Sigmoid colon (tissue), 7 donors: ENCODE data around the gene DCC. TPM values are rescaled to one million over a fixed set of nuclear protein-coding genes. Genes with fewer than 3 reads are reported as not detected.

Experiments used
- DNase-seq: peaks from one replicate; pipeline ENCODE4 v3.0.0-alpha.2; 2019
- H3K27ac ChIP-seq, 4 donors: fragments of 200-600 bp; sonication (generic); one replicate each; pipeline ENCODE4 v1.5.1; 2016 to 2019; ENCODE audit warnings: mild to moderate bottlenecking in 1 of 4
- H3K27me3 ChIP-seq, 3 donors: fragments of 200-600 bp; sonication (generic); one replicate each; pipeline ENCODE4 v1.5.1; 2019; ENCODE audit warnings: mild to moderate bottlenecking in 1 of 3
- H3K36me3 ChIP-seq, 4 donors: fragments of 200-600 bp; sonication (generic); one replicate each; pipeline ENCODE4 v1.5.1; 2016 to 2019
- H3K4me1 ChIP-seq, 4 donors: fragments of 200-600 bp; sonication (generic); one replicate each; pipeline ENCODE4 v1.5.1; 2017 to 2019
- H3K4me3 ChIP-seq, 4 donors: fragments of 200-600 bp; sonication (generic); one replicate each; pipeline ENCODE4 v1.5.1; 2017 to 2019; ENCODE audit warnings: mild to moderate bottlenecking in 2 of 4, moderate library complexity in 1 of 4
- H3K9me3 ChIP-seq, 4 donors: fragments of 200-600 bp in 3 of 4; sonication (generic) in 3 of 4; one replicate each; pipeline versions ENCODE4 v1.5.1 to v1.6.1; 2013 to 2019
- CTCF ChIP-seq, 4 experiments: fragments of 450-650 bp in 3 of 4; fragments of 200-600 bp in 1 of 4; IDR thresholded peaks; one replicate each; pipeline ENCODE4 v1.5.1; 2016 to 2019; ENCODE audit warnings: antibody characterized with exemption in 4 of 4, mild to moderate bottlenecking in 3 of 4, moderate library complexity in 2 of 4
- EP300 ChIP-seq, 4 donors: sonication (generic); formaldehyde crosslinking; IDR thresholded peaks; one replicate each; pipeline ENCODE4 v1.6.1; 2017; ENCODE audit warnings: antibody characterized with exemption in 4 of 4
- POLR2A ChIP-seq, 2 donors: fragments of 450-650 bp; IDR thresholded peaks; one replicate each; pipeline ENCODE4 v1.6.1; 2016; ENCODE audit warnings: antibody characterized with exemption in 2 of 2, mild to moderate bottlenecking in 2 of 2, moderate library complexity in 2 of 2
- POLR2AphosphoS5 ChIP-seq, 4 donors: sonication (generic); formaldehyde crosslinking; IDR thresholded peaks; one replicate each; pipeline ENCODE4 v1.6.1; 2017; ENCODE audit warnings: antibody characterized with exemption in 4 of 4
- WGBS, 2 donors: extraction: QIAGEN DNeasy Blood & Tissue Kit; methylation state at CpG; one replicate each; pipeline ENCODE4 v1.1.7; 2013; 5-methylcytosine and 5-hydroxymethylcytosine counted together
- intact Hi-C: fragments of 100-400 bp; cut with DNase I; formaldehyde crosslinking; loops from one replicate; pipeline ENCODE4 v1.15.1; 2023
- polyA plus RNA-seq, 3 donors: library from polyadenylated mRNA; stranded (reverse); fragments of 200-250 nt; gene quantifications; one replicate each; pipeline ENCODE4 v1.2.3, GENCODE V29; 2013
- total RNA-seq, 4 donors: library from RNA; depleted of rRNA; stranded (reverse); fragments of >200 nt; gene quantifications; one replicate each; pipeline ENCODE4 v1.1.0, GENCODE V29; 2016
- donor health status: healthy with polysubstance abuse.
- donor health status: Bipolar disorder and iron deficiency.
- donor health status: healthy.

Gene DCC
- total and polyA plus RNA-seq, 7 donors: 0.04 to 0.83 (median 0.36) TPM; not detected in 2

GRCh38 chr18:52370841-52371240 is 30.8 kb downstream of the DCC start:
- TF ChIP-seq POLR2A (IDR thresholded peaks at IDR 0.05) (no peak), EP300 (IDR thresholded peaks at IDR 0.05) (no peak), POLR2AphosphoS5 (IDR thresholded peaks at IDR 0.05) (no peak), CTCF (IDR thresholded peaks at IDR 0.05) (no peak)
- Histone ChIP-seq H3K27me3 (no peaks in the 10 kb centered on the region), H3K4me1 (no peaks in the 10 kb centered on the region), H3K4me3 (no peak overlapping the region), H3K36me3 (no peaks in the 10 kb centered on the region), H3K9me3 (no peaks in the 10 kb centered on the region), H3K27ac (no peak overlapping the region)
- intact Hi-C loops: no loop called here
- 93 to 94% methylated on average over 2 of the region's 2 CpGs for WGBS, 2 donors
- no peak for DNase-seq

GRCh38 chr18:52376104-52376503 is 36.1 kb downstream of the DCC start:
- Histone ChIP-seq H3K4me3 (no peak overlapping the region), H3K27me3 (no peaks in the 10 kb centered on the region), H3K4me1 (no peaks in the 10 kb centered on the region), H3K36me3 (no peaks in the 10 kb centered on the region), H3K27ac (no peak overlapping the region), H3K9me3 (no peaks in the 10 kb centered on the region)
- intact Hi-C loops: no loop called here
- DNase-seq: no peak
- TF ChIP-seq CTCF (IDR thresholded peaks at IDR 0.05) (no peak), EP300 (IDR thresholded peaks at IDR 0.05) (no peak), POLR2A (IDR thresholded peaks at IDR 0.05) (no peak), POLR2AphosphoS5 (IDR thresholded peaks at IDR 0.05) (no peak)
- 28 to 53% methylated on average over 1 of the region's 1 CpG for WGBS, 2 donors

- intact Hi-C loops: no loop called here
- H3K9me3 ChIP-seq: no peaks in the 10 kb centered on the region
- H3K36me3 ChIP-seq: no peaks in the 10 kb centered on the region
- no peaks in the 10 kb centered on the region for H3K27me3 ChIP-seq
- H3K4me1 ChIP-seq: no peaks in the 10 kb centered on the region
- no peak overlapping the region for H3K4me3 ChIP-seq
- TF ChIP-seq CTCF (IDR thresholded peaks at IDR 0.05) (no peak), EP300 (IDR thresholded peaks at IDR 0.05) (no peak), POLR2A (IDR thresholded peaks at IDR 0.05) (no peak), POLR2AphosphoS5 (IDR thresholded peaks at IDR 0.05) (no peak)
- no peak for DNase-seq
- no peak overlapping the region for H3K27ac ChIP-seq
Measured at GRCh38 chr18:52377094-52377493, 37.1 kb downstream of the DCC start.

GRCh38 chr18:52386306-52386705 is 46.3 kb downstream of the DCC start:
- no peaks in the 10 kb centered on the region for H3K9me3 ChIP-seq

More at GRCh38 chr18:52386306-52386705, 46.3 kb downstream of the DCC start:
- intact Hi-C loops: no loop called here
- Histone ChIP-seq H3K27me3 (no peaks in the 10 kb centered on the region), H3K4me1 (no peaks in the 10 kb centered on the region), H3K4me3 (no peak overlapping the region), H3K27ac (no peak overlapping the region), H3K36me3 (no peaks in the 10 kb centered on the region)
- no peak for TF ChIP-seq POLR2A (IDR thresholded peaks at IDR 0.05)
- no peak for TF ChIP-seq POLR2AphosphoS5 (IDR thresholded peaks at IDR 0.05)
- TF ChIP-seq EP300 (IDR thresholded peaks at IDR 0.05): no peak
- TF ChIP-seq CTCF (IDR thresholded peaks at IDR 0.05): no peak
- DNase-seq: no peak
